Neural cell (in vitro differentiated cells): Measurements from ENCODE around the gene CORO2A.

Source experiments
- POLR2AphosphoS5 ChIP-seq: IDR thresholded peaks from 2 replicates; pipeline ENCODE4 v1.6.1; 2012
- TF ChIP-seq, protein P1 (sequence below): IDR thresholded peaks from 2 replicates; pipeline ENCODE4 v1.6.1; 2012; ENCODE audit warnings: borderline replicate concordance
- TF ChIP-seq, protein P2 (sequence below): fragments of 450-650 bp; IDR thresholded peaks from 2 replicates; pipeline ENCODE4 v1.5.1; 2014; ENCODE audit warnings: antibody characterized with exemption, mild to moderate bottlenecking, moderate library complexity; ENCODE audit not compliant: poor library complexity, severe bottlenecking

DNA sequence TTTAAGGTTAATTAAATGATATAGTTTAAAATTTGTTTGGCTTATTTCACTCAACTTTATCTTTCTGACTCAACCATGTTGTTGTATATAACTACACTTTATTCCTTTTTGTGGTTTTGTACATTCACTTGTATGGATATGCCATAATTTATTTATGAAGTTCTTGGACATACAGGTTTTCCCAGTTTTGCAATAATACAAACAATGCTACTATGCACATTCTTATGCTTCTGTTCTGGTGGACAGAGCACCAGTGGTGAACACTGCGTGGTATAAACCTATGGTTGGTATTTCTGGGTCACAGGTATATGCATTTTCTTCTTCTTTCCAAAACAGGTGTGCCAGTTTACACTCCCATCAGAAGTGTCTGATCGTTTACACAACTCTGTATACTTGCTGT, 37.8 kb downstream of the CORO2A start:
- TF ChIP-seq, protein P1, sequence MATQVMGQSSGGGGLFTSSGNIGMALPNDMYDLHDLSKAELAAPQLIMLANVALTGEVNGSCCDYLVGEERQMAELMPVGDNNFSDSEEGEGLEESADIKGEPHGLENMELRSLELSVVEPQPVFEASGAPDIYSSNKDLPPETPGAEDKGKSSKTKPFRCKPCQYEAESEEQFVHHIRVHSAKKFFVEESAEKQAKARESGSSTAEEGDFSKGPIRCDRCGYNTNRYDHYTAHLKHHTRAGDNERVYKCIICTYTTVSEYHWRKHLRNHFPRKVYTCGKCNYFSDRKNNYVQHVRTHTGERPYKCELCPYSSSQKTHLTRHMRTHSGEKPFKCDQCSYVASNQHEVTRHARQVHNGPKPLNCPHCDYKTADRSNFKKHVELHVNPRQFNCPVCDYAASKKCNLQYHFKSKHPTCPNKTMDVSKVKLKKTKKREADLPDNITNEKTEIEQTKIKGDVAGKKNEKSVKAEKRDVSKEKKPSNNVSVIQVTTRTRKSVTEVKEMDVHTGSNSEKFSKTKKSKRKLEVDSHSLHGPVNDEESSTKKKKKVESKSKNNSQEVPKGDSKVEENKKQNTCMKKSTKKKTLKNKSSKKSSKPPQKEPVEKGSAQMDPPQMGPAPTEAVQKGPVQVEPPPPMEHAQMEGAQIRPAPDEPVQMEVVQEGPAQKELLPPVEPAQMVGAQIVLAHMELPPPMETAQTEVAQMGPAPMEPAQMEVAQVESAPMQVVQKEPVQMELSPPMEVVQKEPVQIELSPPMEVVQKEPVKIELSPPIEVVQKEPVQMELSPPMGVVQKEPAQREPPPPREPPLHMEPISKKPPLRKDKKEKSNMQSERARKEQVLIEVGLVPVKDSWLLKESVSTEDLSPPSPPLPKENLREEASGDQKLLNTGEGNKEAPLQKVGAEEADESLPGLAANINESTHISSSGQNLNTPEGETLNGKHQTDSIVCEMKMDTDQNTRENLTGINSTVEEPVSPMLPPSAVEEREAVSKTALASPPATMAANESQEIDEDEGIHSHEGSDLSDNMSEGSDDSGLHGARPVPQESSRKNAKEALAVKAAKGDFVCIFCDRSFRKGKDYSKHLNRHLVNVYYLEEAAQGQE = no peak
- TF ChIP-seq, protein P2, sequence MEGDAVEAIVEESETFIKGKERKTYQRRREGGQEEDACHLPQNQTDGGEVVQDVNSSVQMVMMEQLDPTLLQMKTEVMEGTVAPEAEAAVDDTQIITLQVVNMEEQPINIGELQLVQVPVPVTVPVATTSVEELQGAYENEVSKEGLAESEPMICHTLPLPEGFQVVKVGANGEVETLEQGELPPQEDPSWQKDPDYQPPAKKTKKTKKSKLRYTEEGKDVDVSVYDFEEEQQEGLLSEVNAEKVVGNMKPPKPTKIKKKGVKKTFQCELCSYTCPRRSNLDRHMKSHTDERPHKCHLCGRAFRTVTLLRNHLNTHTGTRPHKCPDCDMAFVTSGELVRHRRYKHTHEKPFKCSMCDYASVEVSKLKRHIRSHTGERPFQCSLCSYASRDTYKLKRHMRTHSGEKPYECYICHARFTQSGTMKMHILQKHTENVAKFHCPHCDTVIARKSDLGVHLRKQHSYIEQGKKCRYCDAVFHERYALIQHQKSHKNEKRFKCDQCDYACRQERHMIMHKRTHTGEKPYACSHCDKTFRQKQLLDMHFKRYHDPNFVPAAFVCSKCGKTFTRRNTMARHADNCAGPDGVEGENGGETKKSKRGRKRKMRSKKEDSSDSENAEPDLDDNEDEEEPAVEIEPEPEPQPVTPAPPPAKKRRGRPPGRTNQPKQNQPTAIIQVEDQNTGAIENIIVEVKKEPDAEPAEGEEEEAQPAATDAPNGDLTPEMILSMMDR = no peak
- TF ChIP-seq POLR2AphosphoS5 = no peak
